ENCODE data around the gene HAO1. TPM values are rescaled to one million over a fixed set of nuclear protein-coding genes. Genes with fewer than 3 reads are reported as not detected.
"Not testable (repeated sequence)": the region's sequence is repeated elsewhere in the genome, so short reads cannot be mapped to it uniquely, and the experiment has no call there.

The HAO1 gene
- total RNA-seq, 2 donors from 2014 or later, result not detected

DNA sequence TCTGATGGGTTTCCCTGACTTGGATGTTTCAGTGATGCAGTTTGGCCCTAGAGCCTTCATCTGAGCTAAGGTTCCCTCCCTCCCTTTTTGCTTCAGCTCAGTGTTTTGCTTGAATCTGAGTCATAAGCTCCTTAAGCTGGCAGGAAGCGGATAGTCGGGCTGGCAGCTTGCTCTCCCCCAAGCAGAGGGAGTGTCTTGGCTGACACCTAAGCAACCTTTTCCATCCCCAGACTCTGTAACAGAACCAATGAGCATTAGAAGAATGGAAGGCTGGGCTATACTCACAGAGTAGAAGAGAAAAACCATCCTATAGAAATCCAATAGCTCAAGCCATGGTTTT is 98.3 kb downstream of the HAO1 start:
- H3K36me3 ChIP-seq, result no peaks in the 10 kb centered on the region
- H3K27me3 ChIP-seq (replicated peaks; ENCODE audit: insufficient read depth), result no peaks in the 10 kb centered on the region
- no peak overlapping the region for H3K4me3 ChIP-seq
- no peak overlapping the region for H3K27ac ChIP-seq
- peaks cover 4 to 7% of the 10 kb centered on the region in 2 donors for H3K4me1 ChIP-seq (ENCODE audit: control insufficient read depth in 1 of 2, low read depth in 2 of 2)
- no peak for ATAC-seq (ENCODE audit: insufficient number of reproducible peaks, low FRiP score, low read depth)
- TF ChIP-seq, protein P1, sequence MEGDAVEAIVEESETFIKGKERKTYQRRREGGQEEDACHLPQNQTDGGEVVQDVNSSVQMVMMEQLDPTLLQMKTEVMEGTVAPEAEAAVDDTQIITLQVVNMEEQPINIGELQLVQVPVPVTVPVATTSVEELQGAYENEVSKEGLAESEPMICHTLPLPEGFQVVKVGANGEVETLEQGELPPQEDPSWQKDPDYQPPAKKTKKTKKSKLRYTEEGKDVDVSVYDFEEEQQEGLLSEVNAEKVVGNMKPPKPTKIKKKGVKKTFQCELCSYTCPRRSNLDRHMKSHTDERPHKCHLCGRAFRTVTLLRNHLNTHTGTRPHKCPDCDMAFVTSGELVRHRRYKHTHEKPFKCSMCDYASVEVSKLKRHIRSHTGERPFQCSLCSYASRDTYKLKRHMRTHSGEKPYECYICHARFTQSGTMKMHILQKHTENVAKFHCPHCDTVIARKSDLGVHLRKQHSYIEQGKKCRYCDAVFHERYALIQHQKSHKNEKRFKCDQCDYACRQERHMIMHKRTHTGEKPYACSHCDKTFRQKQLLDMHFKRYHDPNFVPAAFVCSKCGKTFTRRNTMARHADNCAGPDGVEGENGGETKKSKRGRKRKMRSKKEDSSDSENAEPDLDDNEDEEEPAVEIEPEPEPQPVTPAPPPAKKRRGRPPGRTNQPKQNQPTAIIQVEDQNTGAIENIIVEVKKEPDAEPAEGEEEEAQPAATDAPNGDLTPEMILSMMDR (IDR thresholded peaks at IDR 0.05), result no peak
- H3K9me3 ChIP-seq, result no peaks in the 10 kb centered on the region
- no peak for DNase-seq (ENCODE audit: low spot score)

DNA sequence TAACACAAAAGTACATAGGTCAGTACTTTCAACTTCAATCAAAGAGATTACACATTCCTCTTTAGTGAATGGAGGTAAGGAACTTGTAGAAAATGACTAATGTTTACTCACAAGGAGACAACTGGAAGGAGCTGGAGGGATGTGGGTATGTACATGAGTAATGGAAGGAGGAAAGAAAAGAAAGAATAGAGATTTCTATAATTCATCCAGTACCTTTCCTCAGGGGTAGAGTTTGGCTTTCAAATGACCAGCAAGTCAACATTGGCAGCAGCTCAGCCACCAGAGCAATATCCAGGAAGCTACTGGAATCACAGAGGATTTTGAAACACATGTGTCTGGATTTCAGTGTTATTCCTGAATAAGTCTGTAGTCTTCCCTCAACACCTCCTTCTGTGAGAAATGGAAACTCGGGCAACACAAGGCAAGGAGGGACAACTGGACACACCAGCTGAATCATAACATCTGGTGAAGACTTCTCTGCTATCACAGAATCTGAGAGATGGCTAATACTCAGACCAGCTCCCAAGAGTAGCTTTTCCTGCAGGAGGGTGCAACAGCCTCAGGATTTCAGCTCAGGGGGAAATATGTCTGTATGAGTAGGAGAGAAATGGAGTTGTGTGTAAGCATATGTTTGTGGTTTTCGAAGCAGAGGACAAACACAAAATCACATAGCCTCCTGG is 98.8 kb downstream of the HAO1 start:
- Histone ChIP-seq H3K27ac (peak overlapping the region in 1 of 2 donors; percentile 10), H3K4me3 (no peak overlapping the region), H3K36me3 (no peaks in the 10 kb centered on the region), H3K27me3 (replicated peaks; ENCODE audit: insufficient read depth) (no peaks in the 10 kb centered on the region), H3K9me3 (no peaks in the 10 kb centered on the region), H3K4me1 (ENCODE audit: control insufficient read depth in 1 of 2, low read depth in 2 of 2) (peaks cover 4 to 7% of the 10 kb centered on the region in 2 donors)
- DNase-seq (ENCODE audit: low spot score) (no peak), ATAC-seq (ENCODE audit: insufficient number of reproducible peaks, low FRiP score, low read depth) (no peak)
- TF ChIP-seq, protein P1 (IDR thresholded peaks at IDR 0.05), result no peak

DNA sequence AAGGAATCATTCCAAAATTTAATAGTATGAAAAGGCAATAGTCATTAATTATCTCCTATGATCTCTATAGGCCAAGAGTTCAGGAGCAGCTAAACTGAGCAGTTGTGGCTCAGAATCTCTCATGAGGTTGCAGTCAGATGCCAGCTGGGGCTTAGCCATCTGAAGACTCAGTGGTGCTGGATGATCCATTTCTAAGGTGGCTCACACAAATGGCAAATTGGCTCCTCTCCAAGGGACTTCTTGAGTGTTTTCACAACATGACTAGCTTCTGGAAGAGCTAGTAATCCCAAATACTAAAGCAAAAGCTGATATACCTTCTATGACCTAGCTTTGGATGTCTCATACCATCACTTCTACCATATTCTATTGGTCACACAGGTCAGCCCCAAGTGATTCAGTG is 104.2 kb downstream of the HAO1 start:
- ATAC-seq (ENCODE audit: insufficient number of reproducible peaks, low FRiP score, low read depth) (no peak), DNase-seq (ENCODE audit: low spot score) (no peak)
- Histone ChIP-seq H3K27me3 (replicated peaks; ENCODE audit: insufficient read depth) (no peaks in the 10 kb centered on the region), H3K36me3 (no peaks in the 10 kb centered on the region), H3K4me3 (no peak overlapping the region), H3K9me3 (no peaks in the 10 kb centered on the region), H3K27ac (no peak overlapping the region), H3K4me1 (ENCODE audit: control insufficient read depth in 1 of 2, low read depth in 2 of 2) (peaks cover 0 to under 1% of the 10 kb centered on the region in 2 donors)
- TF ChIP-seq, protein P1 (IDR thresholded peaks at IDR 0.05), result no peak

DNA sequence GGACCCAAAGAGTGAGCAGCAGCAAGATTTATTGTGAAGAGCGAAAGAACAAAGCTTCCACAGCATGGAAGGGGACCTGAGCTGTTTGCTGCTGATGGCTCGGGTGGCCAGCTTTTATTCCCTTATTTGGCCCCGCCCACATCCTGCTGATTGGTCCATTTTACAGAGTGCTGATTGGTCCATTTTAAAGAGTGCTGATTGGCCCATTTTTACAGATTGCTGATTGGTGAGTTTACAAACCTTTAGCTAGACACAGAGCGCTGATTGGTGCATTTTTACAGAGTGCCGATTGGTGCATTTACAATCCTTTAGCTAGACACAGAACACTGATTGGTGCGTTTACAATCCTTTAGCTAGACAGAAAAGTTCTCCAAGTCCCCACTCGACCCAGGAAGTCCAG is 105.8 kb downstream of the HAO1 start:
- not testable (repeated sequence) for H3K27ac ChIP-seq; H3K36me3 ChIP-seq; DNase-seq (ENCODE audit: low spot score); H3K9me3 ChIP-seq; H3K27me3 ChIP-seq (replicated peaks; ENCODE audit: insufficient read depth); H3K4me3 ChIP-seq; H3K4me1 ChIP-seq (ENCODE audit: control insufficient read depth in 1 of 2, low read depth in 2 of 2); ATAC-seq (ENCODE audit: insufficient number of reproducible peaks, low FRiP score, low read depth)

Other genes starting within 250 kb of the HAO1 start
- gene TMX4, start 79.3 kb upstream of the HAO1 start, total RNA-seq, result 10 to 100 TPM; 39.9 to 53.5 TPM
- 10 to 100 TPM; 10.8 to 16.3 TPM for gene PLCB1, start 191.8 kb upstream of the HAO1 start, total RNA-seq

Measured in thoracic aorta (tissue), 2 donors.